Stimulated activated memory B cell treated with anti-CD40 and anti-IgM and Interleukin-4, amounts not matched to agents 10 μg/mL and 1 μg/mL and 100 μg/mL, for 72 hours (primary cell): ENCODE measurements around the gene KIAA0232.
A peak's percentile ranks its signal among the peaks of the same experiment; 100 is the strongest.
"Not testable (repeated sequence)": the region's sequence is repeated elsewhere in the genome, so short reads cannot be mapped to it uniquely, and the experiment has no call there.

ENCODE experiments used
- ATAC-seq: fragments of 150-1000 bp; cut with Tn5 transposase; 2 replicates; pipeline ENCODE4 v1.10.0; 2021
- H3K27ac Mint-ChIP-seq: one replicate; pipeline ENCODE4 v1.8.0; 2022; ENCODE audit warnings: mild to moderate bottlenecking, mixed read lengths
- H3K27me3 Mint-ChIP-seq: one replicate; pipeline ENCODE4 v1.8.0; 2022; ENCODE audit warnings: mixed read lengths
- H3K36me3 Mint-ChIP-seq: one replicate; pipeline ENCODE4 v1.8.0; 2022; ENCODE audit warnings: mixed read lengths
- H3K4me1 Mint-ChIP-seq: one replicate; pipeline ENCODE4 v1.8.0; 2022; ENCODE audit warnings: mixed read lengths
- H3K4me3 Mint-ChIP-seq: one replicate; pipeline ENCODE4 v1.8.0; 2022; ENCODE audit warnings: mild to moderate bottlenecking, moderate library complexity, mixed read lengths
- H3K9me3 Mint-ChIP-seq: one replicate; pipeline ENCODE4 v1.8.0; 2022; ENCODE audit warnings: mixed read lengths

Gene KIAA0232

GRCh38 chr4:6777636-6778281 lies 4.8 kb upstream of the KIAA0232 start:
- H3K27me3 Mint-ChIP-seq = peaks cover 25% of the 10 kb centered on the region
- H3K36me3 Mint-ChIP-seq = no peaks in the 10 kb centered on the region
- ATAC-seq = no peak
- H3K9me3 Mint-ChIP-seq = no peaks in the 10 kb centered on the region
- H3K4me1 Mint-ChIP-seq = peaks cover 17% of the 10 kb centered on the region
- peak overlapping the region; percentile 22 for H3K4me3 Mint-ChIP-seq
- H3K27ac Mint-ChIP-seq = peak overlapping the region; percentile 67

- Mint-ChIP-seq H3K4me3 (no peak overlapping the region), H3K9me3 (no peaks in the 10 kb centered on the region), H3K27ac (peak overlapping the region; percentile 67), H3K36me3 (no peaks in the 10 kb centered on the region), H3K27me3 (peaks cover 23% of the 10 kb centered on the region), H3K4me1 (peaks cover 17% of the 10 kb centered on the region)
- ATAC-seq = no peak
These were observed 4.1 kb upstream of the KIAA0232 start for GRCh38 chr4:6778435-6778834.

- Mint-ChIP-seq H3K9me3 (no peaks in the 10 kb centered on the region), H3K27ac (no peak overlapping the region), H3K27me3 (peaks cover 9% of the 10 kb centered on the region), H3K4me1 (peaks cover 24% of the 10 kb centered on the region), H3K36me3 (no peaks in the 10 kb centered on the region), H3K4me3 (no peak overlapping the region)
- no peak for ATAC-seq
These were observed 2.6 kb upstream of the KIAA0232 start for GRCh38 chr4:6779667-6780565.

- Mint-ChIP-seq H3K4me1 (peaks cover 34% of the 10 kb centered on the region), H3K4me3 (no peak overlapping the region), H3K27me3 (no peaks in the 10 kb centered on the region), H3K9me3 (no peaks in the 10 kb centered on the region), H3K36me3 (no peaks in the 10 kb centered on the region), H3K27ac (no peak overlapping the region)
- no peak for ATAC-seq
These were observed 1.4 kb upstream of the KIAA0232 start for GRCh38 chr4:6781113-6781512.

- ATAC-seq = no peak
- Mint-ChIP-seq H3K36me3 (no peaks in the 10 kb centered on the region), H3K9me3 (no peaks in the 10 kb centered on the region), H3K27ac (peak overlapping the region; percentile 42), H3K4me3 (peak overlapping the region; percentile 72), H3K4me1 (peaks cover 34% of the 10 kb centered on the region), H3K27me3 (no peaks in the 10 kb centered on the region)
These were observed 966 bp upstream of the KIAA0232 start for GRCh38 chr4:6781561-6781960.

- peaks cover 32% of the 10 kb centered on the region for H3K4me1 Mint-ChIP-seq
- peak overlapping the region; percentile 96 for H3K4me3 Mint-ChIP-seq
- ATAC-seq = no peak
- peaks cover 5% of the 10 kb centered on the region for H3K36me3 Mint-ChIP-seq
- H3K9me3 Mint-ChIP-seq = no peaks in the 10 kb centered on the region
- peak overlapping the region; percentile 85 for H3K27ac Mint-ChIP-seq
- no peaks in the 10 kb centered on the region for H3K27me3 Mint-ChIP-seq
These were observed 251 bp downstream of the KIAA0232 start for GRCh38 chr4:6782846-6783110.

GRCh38 chr4:6783111-6783981 lies 819 bp downstream of the KIAA0232 start:
- Mint-ChIP-seq H3K9me3 (no peaks in the 10 kb centered on the region), H3K27me3 (no peaks in the 10 kb centered on the region)
- ATAC-seq = peak; percentile 88

GRCh38 chr4:6785572-6785925 lies 3.0 kb downstream of the KIAA0232 start:
- H3K4me3 Mint-ChIP-seq = no peak overlapping the region

More at GRCh38 chr4:6783111-6783981, 819 bp downstream of the KIAA0232 start:
- Mint-ChIP-seq H3K4me1 (peaks cover 33% of the 10 kb centered on the region), H3K27ac (peak overlapping the region; percentile 85), H3K4me3 (peak overlapping the region; percentile 96), H3K36me3 (peaks cover 11% of the 10 kb centered on the region)

GRCh38 chr4:6788123-6788522 lies 5.6 kb downstream of the KIAA0232 start:
- Mint-ChIP-seq H3K4me1 (peaks cover 41% of the 10 kb centered on the region), H3K4me3 (no peak overlapping the region), H3K36me3 (peaks cover 30% of the 10 kb centered on the region), H3K27me3 (no peaks in the 10 kb centered on the region), H3K27ac (no peak overlapping the region), H3K9me3 (no peaks in the 10 kb centered on the region)
- no peak for ATAC-seq

More at GRCh38 chr4:6785572-6785925, 3.0 kb downstream of the KIAA0232 start:
- Mint-ChIP-seq H3K4me1 (peaks cover 36% of the 10 kb centered on the region), H3K9me3 (no peaks in the 10 kb centered on the region), H3K27ac (no peak overlapping the region), H3K27me3 (no peaks in the 10 kb centered on the region), H3K36me3 (peaks cover 15% of the 10 kb centered on the region)
- no peak for ATAC-seq

- H3K4me1 Mint-ChIP-seq = peaks cover 48% of the 10 kb centered on the region
- peaks cover 44% of the 10 kb centered on the region for H3K36me3 Mint-ChIP-seq
- H3K9me3 Mint-ChIP-seq, H3K27ac Mint-ChIP-seq, ATAC-seq, H3K4me3 Mint-ChIP-seq, H3K27me3 Mint-ChIP-seq: not testable (repeated sequence)
These were observed 8.7 kb downstream of the KIAA0232 start for GRCh38 chr4:6791245-6791644.

- ATAC-seq, H3K9me3 Mint-ChIP-seq, H3K27me3 Mint-ChIP-seq, H3K27ac Mint-ChIP-seq, H3K4me3 Mint-ChIP-seq: not testable (repeated sequence)
- peaks cover 48% of the 10 kb centered on the region for H3K4me1 Mint-ChIP-seq
- peaks cover 46% of the 10 kb centered on the region for H3K36me3 Mint-ChIP-seq
These were observed 9.3 kb downstream of the KIAA0232 start for GRCh38 chr4:6791796-6792195.

GRCh38 chr4:6794189-6794588 lies 11.7 kb downstream of the KIAA0232 start:
- Mint-ChIP-seq H3K27me3 (no peaks in the 10 kb centered on the region), H3K9me3 (no peaks in the 10 kb centered on the region), H3K4me3 (no peak overlapping the region), H3K27ac (no peak overlapping the region), H3K4me1 (peaks cover 46% of the 10 kb centered on the region), H3K36me3 (peaks cover 36% of the 10 kb centered on the region)
- ATAC-seq = no peak

GRCh38 chr4:6795821-6796220 lies 13.3 kb downstream of the KIAA0232 start:
- H3K27ac Mint-ChIP-seq = no peak overlapping the region
- H3K4me3 Mint-ChIP-seq = no peak overlapping the region
- ATAC-seq = no peak
- no peaks in the 10 kb centered on the region for H3K9me3 Mint-ChIP-seq
- no peaks in the 10 kb centered on the region for H3K27me3 Mint-ChIP-seq
- peaks cover 36% of the 10 kb centered on the region for H3K36me3 Mint-ChIP-seq
- peaks cover 48% of the 10 kb centered on the region for H3K4me1 Mint-ChIP-seq

GRCh38 chr4:6797368-6797767 lies 14.8 kb downstream of the KIAA0232 start:
- H3K9me3 Mint-ChIP-seq, H3K4me3 Mint-ChIP-seq, H3K27me3 Mint-ChIP-seq, ATAC-seq, H3K27ac Mint-ChIP-seq: not testable (repeated sequence)
- H3K36me3 Mint-ChIP-seq = peaks cover 25% of the 10 kb centered on the region
- peaks cover 37% of the 10 kb centered on the region for H3K4me1 Mint-ChIP-seq

GRCh38 chr4:6799091-6799490 lies 16.6 kb downstream of the KIAA0232 start:
- H3K36me3 Mint-ChIP-seq = peaks cover 26% of the 10 kb centered on the region
- H3K27ac Mint-ChIP-seq = no peak overlapping the region
- ATAC-seq = no peak
- H3K9me3 Mint-ChIP-seq = no peaks in the 10 kb centered on the region
- H3K27me3 Mint-ChIP-seq = no peaks in the 10 kb centered on the region
- H3K4me1 Mint-ChIP-seq = peaks cover 28% of the 10 kb centered on the region
- H3K4me3 Mint-ChIP-seq = no peak overlapping the region
